ENCODE results near the gene DGUOK.

Gene DGUOK

DNA sequence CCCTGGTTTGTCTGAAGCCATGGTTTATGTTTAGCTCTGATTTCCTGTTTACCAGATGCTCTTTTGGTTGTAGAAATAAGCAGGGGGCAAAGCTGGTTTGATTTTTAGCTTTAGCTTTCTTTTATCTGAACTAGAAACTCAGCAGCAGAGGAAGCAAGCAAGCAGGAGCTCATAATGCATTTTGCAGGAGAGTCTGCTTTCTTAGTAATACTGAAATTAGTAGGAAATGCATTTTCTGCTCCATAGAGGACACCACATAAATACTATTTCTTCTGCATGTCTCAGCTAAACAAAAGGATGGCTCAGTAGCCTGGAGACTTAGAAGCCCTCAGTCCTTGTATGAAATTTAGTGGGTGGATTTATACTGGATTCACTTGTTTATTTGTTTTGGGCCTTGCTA is 23.1 kb downstream of the DGUOK start:
- H3K4me3 ChIP-seq (ENCODE audit: low read depth, low read length), result no peak overlapping the region
- TF ChIP-seq, protein P1, sequence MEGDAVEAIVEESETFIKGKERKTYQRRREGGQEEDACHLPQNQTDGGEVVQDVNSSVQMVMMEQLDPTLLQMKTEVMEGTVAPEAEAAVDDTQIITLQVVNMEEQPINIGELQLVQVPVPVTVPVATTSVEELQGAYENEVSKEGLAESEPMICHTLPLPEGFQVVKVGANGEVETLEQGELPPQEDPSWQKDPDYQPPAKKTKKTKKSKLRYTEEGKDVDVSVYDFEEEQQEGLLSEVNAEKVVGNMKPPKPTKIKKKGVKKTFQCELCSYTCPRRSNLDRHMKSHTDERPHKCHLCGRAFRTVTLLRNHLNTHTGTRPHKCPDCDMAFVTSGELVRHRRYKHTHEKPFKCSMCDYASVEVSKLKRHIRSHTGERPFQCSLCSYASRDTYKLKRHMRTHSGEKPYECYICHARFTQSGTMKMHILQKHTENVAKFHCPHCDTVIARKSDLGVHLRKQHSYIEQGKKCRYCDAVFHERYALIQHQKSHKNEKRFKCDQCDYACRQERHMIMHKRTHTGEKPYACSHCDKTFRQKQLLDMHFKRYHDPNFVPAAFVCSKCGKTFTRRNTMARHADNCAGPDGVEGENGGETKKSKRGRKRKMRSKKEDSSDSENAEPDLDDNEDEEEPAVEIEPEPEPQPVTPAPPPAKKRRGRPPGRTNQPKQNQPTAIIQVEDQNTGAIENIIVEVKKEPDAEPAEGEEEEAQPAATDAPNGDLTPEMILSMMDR (IDR thresholded peaks at IDR 0.05; ENCODE audit: low read depth, low read length, missing control alignments), result no peak
- no peak for DNase-seq (ENCODE audit: low read depth)

DNA sequence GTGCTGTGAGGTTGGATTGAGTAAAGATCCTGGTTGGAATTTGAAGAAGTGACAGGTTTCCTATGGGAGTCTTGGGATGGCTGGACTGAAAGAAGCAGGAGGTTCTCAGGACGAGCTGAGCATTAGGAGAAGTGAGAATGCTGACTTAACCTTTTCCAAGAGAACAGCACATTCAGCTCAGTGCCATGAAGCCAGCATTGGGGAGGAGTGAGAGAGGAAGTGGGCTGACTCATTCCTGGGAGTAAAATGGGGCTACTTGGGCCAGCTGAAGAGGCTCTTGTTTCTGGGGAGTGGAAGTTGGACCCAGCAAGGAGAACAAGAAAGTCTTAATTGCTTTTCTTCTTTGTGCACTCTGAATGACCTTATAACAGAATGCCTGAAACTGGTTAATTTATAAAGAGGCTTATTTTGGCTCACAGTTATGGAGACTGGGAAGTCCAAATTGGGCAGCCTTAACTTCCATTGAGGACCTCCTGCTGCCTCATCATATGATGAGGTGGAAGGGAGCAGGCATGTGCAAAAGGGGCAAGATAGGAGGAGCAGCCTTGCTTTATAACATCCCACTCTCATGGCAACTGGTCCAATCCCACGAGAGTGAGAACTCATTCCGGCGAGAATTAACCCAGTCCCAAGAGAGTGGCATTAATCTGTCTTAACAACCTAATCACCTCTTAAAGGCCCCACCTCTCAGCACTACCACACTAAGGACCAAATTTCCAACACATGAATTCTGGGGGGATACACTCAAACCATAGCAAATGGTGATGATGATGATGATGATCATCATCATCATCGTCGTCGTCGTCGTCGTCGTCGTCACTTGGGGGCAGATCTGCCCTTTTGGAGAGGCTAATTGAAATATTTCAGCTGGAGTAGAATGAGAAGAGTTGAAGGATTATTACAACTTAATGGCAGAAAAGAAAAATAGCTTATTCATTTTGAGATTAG is 26.1 kb downstream of the DGUOK start:
- no peak overlapping the region for H3K4me3 ChIP-seq (ENCODE audit: low read depth, low read length)
- DNase-seq (ENCODE audit: low read depth), result no peak
- TF ChIP-seq, protein P1 (IDR thresholded peaks at IDR 0.05; ENCODE audit: low read depth, low read length, missing control alignments), result no peak

DNA sequence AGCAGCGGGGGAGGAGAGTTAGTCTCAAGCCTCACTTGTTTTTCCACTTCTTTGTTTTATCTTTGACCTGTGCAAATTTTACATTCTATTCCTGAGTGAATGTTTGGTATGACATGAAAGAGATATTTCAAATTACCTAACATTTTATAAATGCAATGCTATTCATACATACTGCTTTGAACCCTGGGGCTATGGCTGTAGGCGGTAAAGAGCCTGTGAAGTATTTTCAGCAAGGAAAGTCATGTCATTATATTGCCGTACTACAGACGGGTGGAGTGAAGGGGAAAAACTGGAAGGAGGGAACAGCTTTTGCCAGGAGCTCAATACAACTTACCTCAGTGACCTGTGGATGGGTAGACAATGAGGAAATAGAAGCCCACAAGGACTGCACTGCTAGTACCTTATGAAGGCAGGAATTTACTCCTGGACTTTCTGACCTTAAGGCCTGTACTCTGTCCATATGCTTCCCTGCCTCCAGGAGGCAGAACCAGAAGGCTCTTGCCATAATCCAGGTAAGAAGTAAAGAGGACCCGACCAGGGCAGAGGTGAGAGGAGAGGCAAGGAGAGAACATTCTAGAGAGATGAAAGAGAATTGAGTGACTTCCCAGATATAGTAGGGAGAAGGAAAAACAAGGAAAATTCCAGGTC is 29.7 kb downstream of the DGUOK start:
- no peak overlapping the region for H3K4me3 ChIP-seq (ENCODE audit: low read depth, low read length)
- DNase-seq (ENCODE audit: low read depth), result no peak
- TF ChIP-seq, protein P1 (IDR thresholded peaks at IDR 0.05; ENCODE audit: low read depth, low read length, missing control alignments), result no peak

DNA sequence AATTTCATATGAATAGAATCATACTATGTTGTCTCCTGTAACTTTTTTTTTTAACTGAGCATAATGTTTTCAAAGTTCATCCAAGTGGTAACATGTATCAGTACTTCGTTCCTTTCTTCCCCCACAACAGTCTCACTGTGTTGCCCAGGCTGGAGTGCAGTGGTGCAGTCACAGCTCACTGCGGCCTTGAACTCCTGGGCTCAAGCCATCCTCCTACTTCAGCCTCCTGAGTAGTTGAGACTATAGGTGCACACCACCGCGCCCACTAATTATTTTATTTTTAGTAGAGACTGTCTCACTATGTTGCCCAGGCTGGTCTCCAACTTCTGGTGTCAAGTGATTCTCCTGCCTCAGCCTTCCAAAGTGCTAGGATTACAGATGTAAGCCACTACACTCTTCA is 34.6 kb downstream of the DGUOK start:
- TF ChIP-seq, protein P1 (IDR thresholded peaks at IDR 0.05; ENCODE audit: low read depth, low read length, missing control alignments), result no peak
- no peak overlapping the region for H3K4me3 ChIP-seq (ENCODE audit: low read depth, low read length)
- DNase-seq (ENCODE audit: low read depth), result no peak

DNA sequence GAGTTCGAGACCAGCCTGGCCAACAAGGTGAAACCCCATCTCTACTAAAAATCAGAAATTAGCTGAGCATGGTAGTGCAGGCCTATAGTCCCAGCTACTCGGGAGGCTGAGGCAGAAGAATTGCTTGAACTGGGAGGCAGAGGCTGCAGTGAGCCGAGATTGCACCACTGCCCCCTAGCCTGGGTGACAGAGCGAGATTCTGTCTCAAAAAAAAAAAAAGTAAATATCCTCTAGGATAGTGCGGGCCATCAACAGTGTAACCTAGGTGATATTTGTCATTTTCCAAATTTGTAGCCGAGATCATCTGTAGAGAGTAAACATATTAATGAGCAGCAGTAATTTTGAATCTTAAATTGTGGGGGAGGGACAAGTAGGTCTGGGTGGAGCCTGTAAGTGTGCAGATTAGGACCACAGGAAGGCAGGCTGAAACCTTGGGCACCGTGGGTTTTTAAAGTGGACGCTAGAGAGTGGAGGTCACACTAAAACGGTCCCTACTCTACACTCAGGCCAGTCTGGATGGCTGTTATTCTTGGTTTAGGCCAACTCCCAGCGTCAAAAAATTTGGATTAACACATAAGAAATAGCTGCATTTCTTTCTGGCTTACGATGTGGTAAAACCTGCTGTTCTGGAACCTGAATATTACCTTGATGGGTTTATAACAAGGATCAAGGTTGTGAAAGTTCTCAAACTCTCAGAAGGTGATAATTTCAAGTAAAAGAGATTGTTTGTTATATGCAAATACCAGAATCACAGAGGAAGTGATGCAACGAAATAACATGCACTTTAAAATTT is 35.3 kb downstream of the DGUOK start:
- H3K4me3 ChIP-seq (ENCODE audit: low read depth, low read length), result no peak overlapping the region
- DNase-seq (ENCODE audit: low read depth), result no peak
- TF ChIP-seq, protein P1 (IDR thresholded peaks at IDR 0.05; ENCODE audit: low read depth, low read length, missing control alignments), result no peak

DNA sequence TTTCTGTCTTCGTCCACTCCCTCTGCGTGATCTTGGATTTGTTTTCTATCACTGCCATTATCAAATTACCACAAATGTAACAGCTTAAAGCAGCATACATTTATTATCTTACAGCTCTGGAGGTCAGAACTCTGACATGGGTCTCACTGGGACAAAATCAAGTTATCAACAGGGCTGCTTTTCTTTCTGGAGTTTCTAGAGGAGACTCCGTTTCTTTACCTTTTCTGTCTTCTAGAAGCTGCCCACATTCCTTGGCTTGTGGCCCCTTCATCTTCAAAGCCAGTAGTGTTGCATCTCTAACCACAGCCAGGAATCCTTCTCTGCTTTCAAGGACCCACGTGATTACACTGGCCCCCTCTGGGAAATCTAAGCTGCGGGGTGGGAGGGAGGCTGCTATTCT is 36.1 kb downstream of the DGUOK start:
- no peak for DNase-seq (ENCODE audit: low read depth)
- no peak overlapping the region for H3K4me3 ChIP-seq (ENCODE audit: low read depth, low read length)
- TF ChIP-seq, protein P1 (IDR thresholded peaks at IDR 0.05; ENCODE audit: low read depth, low read length, missing control alignments), result no peak
